ENCODE measurements around the gene ALOX15.

The ALOX15 gene

DNA sequence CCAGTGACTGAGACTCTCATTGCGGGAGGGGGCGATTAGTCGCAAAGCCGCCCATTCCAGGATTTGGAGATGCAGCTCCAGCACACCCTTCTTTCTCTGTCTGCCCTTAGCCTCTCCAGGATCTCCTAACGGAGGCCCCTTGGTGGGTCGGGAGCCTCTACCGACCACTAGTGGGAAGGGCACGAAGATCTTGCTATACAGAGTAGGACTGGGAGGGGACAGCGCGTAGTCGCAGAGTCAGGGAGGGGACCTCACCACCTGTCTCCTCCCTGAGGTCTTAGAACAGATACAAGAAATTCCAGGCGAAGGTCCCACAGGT, 57.7 kb downstream of the ALOX15 start:
- Histone ChIP-seq H3K4me3 (ENCODE audit: low read length) (peak overlapping the region; percentile 63), H3K27ac (ENCODE audit: low read depth, low read length) (no peak overlapping the region), H3K27me3 (ENCODE audit: insufficient read depth, low read length) (peaks cover 50% of the 10 kb centered on the region), H3K9me3 (ENCODE audit: insufficient read depth, low read depth, low read length) (no peaks in the 10 kb centered on the region), H3K9ac (ENCODE audit: low read depth, low read length) (no peak overlapping the region), H3K4me1 (ENCODE audit: insufficient read depth, low read length) (no peaks in the 10 kb centered on the region), H3K36me3 (ENCODE audit: insufficient read depth, low read length) (no peaks in the 10 kb centered on the region)
- 21% methylated on average over 12 of the region's 12 CpGs for WGBS

GRCh38 chr17:4583206-4583605, 58.3 kb downstream of the ALOX15 start:
- Histone ChIP-seq H3K27ac (ENCODE audit: low read depth, low read length) (no peak overlapping the region), H3K4me3 (ENCODE audit: low read length) (no peak overlapping the region), H3K27me3 (ENCODE audit: insufficient read depth, low read length) (peaks cover 50% of the 10 kb centered on the region), H3K9me3 (ENCODE audit: insufficient read depth, low read depth, low read length) (no peaks in the 10 kb centered on the region), H3K4me1 (ENCODE audit: insufficient read depth, low read length) (no peaks in the 10 kb centered on the region), H3K36me3 (ENCODE audit: insufficient read depth, low read length) (no peaks in the 10 kb centered on the region), H3K9ac (ENCODE audit: low read depth, low read length) (no peak overlapping the region)
- 90% methylated on average over 2 of the region's 3 CpGs for WGBS

- peaks cover 50% of the 10 kb centered on the region for H3K27me3 ChIP-seq (ENCODE audit: insufficient read depth, low read length)
- no peak overlapping the region for H3K9ac ChIP-seq (ENCODE audit: low read depth, low read length)
- H3K4me1 ChIP-seq (ENCODE audit: insufficient read depth, low read length) = no peaks in the 10 kb centered on the region
- no peak overlapping the region for H3K4me3 ChIP-seq (ENCODE audit: low read length)
- H3K9me3 ChIP-seq (ENCODE audit: insufficient read depth, low read depth, low read length) = no peaks in the 10 kb centered on the region
- 76% methylated on average over 8 of the region's 8 CpGs for WGBS
- no peaks in the 10 kb centered on the region for H3K36me3 ChIP-seq (ENCODE audit: insufficient read depth, low read length)
- no peak overlapping the region for H3K27ac ChIP-seq (ENCODE audit: low read depth, low read length)
These were observed 58.8 kb downstream of the ALOX15 start for GRCh38 chr17:4582691-4583090.

DNA sequence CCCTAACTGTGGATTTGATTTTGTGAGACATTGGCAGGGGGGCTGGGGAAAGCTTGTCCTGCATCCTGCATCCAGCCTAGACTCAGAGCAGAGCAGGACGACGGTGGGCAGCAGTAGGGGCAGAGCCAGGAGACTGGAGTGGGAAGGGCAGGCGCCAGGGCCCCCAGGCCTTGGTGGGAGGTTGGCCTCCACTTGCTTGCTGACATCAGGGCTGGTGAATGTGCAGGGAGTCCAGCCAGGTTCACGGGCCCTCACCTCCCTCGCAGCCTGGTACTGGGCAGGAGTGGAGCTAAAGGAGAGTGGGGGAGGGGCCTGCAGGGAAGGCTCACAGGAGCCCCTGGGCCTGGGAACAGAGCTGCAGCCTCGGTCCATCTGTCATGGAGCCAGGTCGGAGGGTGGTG, 59.4 kb downstream of the ALOX15 start:
- H3K4me3 ChIP-seq (ENCODE audit: low read length) = no peak overlapping the region
- no peak overlapping the region for H3K9ac ChIP-seq (ENCODE audit: low read depth, low read length)
- no peaks in the 10 kb centered on the region for H3K36me3 ChIP-seq (ENCODE audit: insufficient read depth, low read length)
- H3K4me1 ChIP-seq (ENCODE audit: insufficient read depth, low read length) = peaks cover 5% of the 10 kb centered on the region
- H3K27ac ChIP-seq (ENCODE audit: low read depth, low read length) = no peak overlapping the region
- H3K9me3 ChIP-seq (ENCODE audit: insufficient read depth, low read depth, low read length) = no peaks in the 10 kb centered on the region
- 70% methylated on average over 7 of the region's 7 CpGs for WGBS
- peaks cover 48% of the 10 kb centered on the region for H3K27me3 ChIP-seq (ENCODE audit: insufficient read depth, low read length)

Measured in HUES64 (cell line).